OCI-LY7 (cell line): ENCODE results near the gene PIGZ. TPM values are rescaled to one million over a fixed set of nuclear protein-coding genes. Genes with fewer than 3 reads are reported as not detected.

Source experiments
- BruUV-seq: library from RNA; stranded (reverse); fragments of 400-500 nt; replicated peaks from 2 replicates; lab custom pipeline; 2021; lab: Mats Ljungman, UMichigan
- CTCF ChIA-PET: fragments of 300-600 bp; sonication (Branson Sonifier 250); formaldehyde crosslinking; loops from one replicate; lab custom pipeline; 2022; ENCODE audit warnings: antibody characterized with exemption; ENCODE audit not compliant: unreplicated experiment; lab: Charles Lee
- POLR2A ChIA-PET: fragments of 300-600 bp; sonication (Branson Sonifier 250); formaldehyde crosslinking; loops from one replicate; lab custom pipeline; 2022; ENCODE audit warnings: antibody characterized with exemption; lab: Charles Lee
- DNase-seq: peaks from one replicate; pipeline ENCODE4 v3.0.0-alpha.2; 2015; ENCODE audit warnings: low spot score
- H2AFZ ChIP-seq: fragments of 200-600 bp; sonication (generic), shearing (Covaris generic); 2 replicates; pipeline ENCODE4 v1.6.1; 2014; ENCODE audit warnings: mild to moderate bottlenecking, antibody characterized with exemption, low read length, moderate library complexity
- H3K27ac ChIP-seq: fragments of 200-600 bp; sonication (generic); 2 replicates; pipeline ENCODE4 v1.5.1; 2014; ENCODE audit warnings: mixed run types, low read depth, mild to moderate bottlenecking, moderate library complexity, low read length, inconsistent platforms; ENCODE audit not compliant: poor library complexity, severe bottlenecking
- H3K36me3 ChIP-seq: fragments of 200-600 bp; sonication (generic); 2 replicates; pipeline ENCODE4 v1.6.1; 2014; ENCODE audit warnings: mild to moderate bottlenecking, antibody characterized with exemption, low read length, moderate library complexity, mixed read lengths; ENCODE audit not compliant: insufficient read depth
- H3K4me1 ChIP-seq: fragments of 200-600 bp; sonication (generic); 2 replicates; pipeline ENCODE4 v1.5.1; 2014; ENCODE audit warnings: mild to moderate bottlenecking, low read length; ENCODE audit not compliant: insufficient read depth, poor library complexity, severe bottlenecking
- H3K4me2 ChIP-seq: fragments of 200-600 bp; sonication (generic); 2 replicates; pipeline ENCODE4 v1.6.1; 2014; ENCODE audit warnings: mild to moderate bottlenecking, low read length
- H3K4me3 ChIP-seq: fragments of 200-600 bp; sonication (generic); 2 replicates; pipeline ENCODE4 v1.5.1; 2014; ENCODE audit warnings: mild to moderate bottlenecking, low read depth, low read length; ENCODE audit not compliant: poor library complexity, severe bottlenecking
- H3K79me2 ChIP-seq: fragments of 200-600 bp; sonication (generic); 2 replicates; pipeline ENCODE4 v1.6.1; 2016; ENCODE audit warnings: low read depth, mild to moderate bottlenecking, low read length, moderate library complexity, mixed read lengths; ENCODE audit not compliant: insufficient read depth
- H3K9me2 ChIP-seq: fragments of 200-600 bp; sonication (generic); 2 replicates; pipeline ENCODE4 v1.6.1; 2016; ENCODE audit warnings: mild to moderate bottlenecking, low read length, mixed read lengths; ENCODE audit not compliant: insufficient read depth
- H3K9me3 ChIP-seq: fragments of 200-600 bp; sonication (generic); 2 replicates; pipeline ENCODE4 v1.6.1; 2014; ENCODE audit warnings: mild to moderate bottlenecking, mixed run types, low read length, mixed read lengths
- H4K20me1 ChIP-seq: fragments of 200-600 bp; sonication (generic); 2 replicates; pipeline ENCODE4 v1.6.1; 2014; ENCODE audit warnings: mild to moderate bottlenecking, antibody characterized with exemption, low read length, moderate library complexity, mixed read lengths; ENCODE audit not compliant: insufficient read depth
- CTCF ChIP-seq: fragments of 200-600 bp; sonication (generic); conservative IDR thresholded peaks from 2 replicates; pipeline ENCODE4 v1.5.1; 2014; ENCODE audit warnings: mild to moderate bottlenecking, antibody characterized with exemption, low read length, moderate library complexity, mixed read lengths
- EZH2phosphoT487 ChIP-seq: fragments of 200-600 bp; sonication (generic); IDR thresholded peaks from 2 replicates; pipeline ENCODE4 v1.6.1; 2018; ENCODE audit warnings: low read depth, borderline replicate concordance, mild to moderate bottlenecking, mixed run types, antibody characterized with exemption, low read length, moderate library complexity, mixed read lengths
- intact Hi-C: fragments of 100-400 bp; cut with micrococcal nuclease; formaldehyde crosslinking; loops from one replicate; pipeline ENCODE4 v1.10.0; 2022; ENCODE audit not compliant: unreplicated experiment
- total RNA-seq, 2 experiments: library from RNA; depleted of rRNA in 1 of 2; stranded (reverse); fragments of >200 nt in 1 of 2; shearing (Covaris generic) in 1 of 2; gene quantifications; 2 replicates each; pipeline ENCODE4 v1.2.3, GENCODE V29; 2014 to 2022

The PIGZ gene
- total RNA-seq, 2 experiments from 2014 or later = not detected

DNA sequence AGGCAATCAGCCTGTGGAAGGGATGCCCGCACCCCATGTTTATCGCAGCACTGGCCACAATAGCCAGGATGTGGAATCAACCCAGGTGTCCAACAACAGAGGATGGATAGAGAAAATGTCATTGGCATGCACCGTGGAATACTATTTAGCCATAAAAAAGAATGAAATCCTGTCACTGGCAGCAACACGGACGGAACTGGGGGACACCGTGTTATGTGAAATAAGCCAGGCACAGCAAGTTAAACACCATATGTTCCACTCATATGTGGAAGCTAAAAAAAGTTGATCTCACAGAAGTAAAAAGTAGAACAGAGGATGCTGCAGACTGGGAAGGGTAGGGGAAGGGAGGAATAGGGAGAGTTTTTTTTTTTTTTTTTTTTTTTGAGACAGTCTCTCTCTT lies 45.4 kb upstream of the PIGZ start:
- Histone ChIP-seq H2AFZ (no peak overlapping the region), H3K79me2 (no peaks in the 10 kb centered on the region), H4K20me1 (no peaks in the 10 kb centered on the region), H3K27ac (no peak overlapping the region), H3K36me3 (no peaks in the 10 kb centered on the region), H3K4me3 (no peak overlapping the region), H3K4me2 (no peak overlapping the region), H3K9me3 (no peaks in the 10 kb centered on the region), H3K4me1 (no peaks in the 10 kb centered on the region), H3K9me2 (no peaks in the 10 kb centered on the region)
- intact Hi-C loops = no loop called here
- CTCF ChIA-PET = no interaction called here
- no peak for DNase-seq
- BruUV-seq = no TSS peak
- POLR2A ChIA-PET = interaction anchor here (1.1 kb wide), 1 partner anchor 10 kb away, joined by 7 read pairs; no protein-coding TSS in a partner anchor
- no peak for TF ChIP-seq EZH2phosphoT487
- TF ChIP-seq CTCF = no peak

- BruUV-seq = no TSS peak
- Histone ChIP-seq H3K4me1 (no peaks in the 10 kb centered on the region), H3K79me2 (no peaks in the 10 kb centered on the region), H3K27ac (no peak overlapping the region), H3K9me3 (no peaks in the 10 kb centered on the region), H4K20me1 (no peaks in the 10 kb centered on the region), H3K4me2 (no peak overlapping the region), H3K9me2 (no peaks in the 10 kb centered on the region), H3K36me3 (no peaks in the 10 kb centered on the region), H2AFZ (no peak overlapping the region), H3K4me3 (no peak overlapping the region)
- intact Hi-C loops = no loop called here
- TF ChIP-seq CTCF (no peak), EZH2phosphoT487 (no peak)
- DNase-seq = no peak
- POLR2A ChIA-PET = no interaction called here
- CTCF ChIA-PET = no interaction called here
These were observed 43.9 kb upstream of the PIGZ start for GRCh38 chr3:197012540-197012883.

- CTCF ChIA-PET = no interaction called here
- BruUV-seq = no TSS peak
- no peak for TF ChIP-seq EZH2phosphoT487
- no peak for TF ChIP-seq CTCF
These were observed 43.3 kb upstream of the PIGZ start for GRCh38 chr3:197011780-197012539.

More at GRCh38 chr3:197011780-197012539, 43.3 kb upstream of the PIGZ start:
- Histone ChIP-seq H3K9me2 (no peaks in the 10 kb centered on the region), H3K4me2 (no peak overlapping the region), H2AFZ (no peak overlapping the region), H4K20me1 (no peaks in the 10 kb centered on the region), H3K79me2 (no peaks in the 10 kb centered on the region), H3K4me3 (no peak overlapping the region), H3K27ac (no peak overlapping the region), H3K9me3 (no peaks in the 10 kb centered on the region), H3K36me3 (no peaks in the 10 kb centered on the region), H3K4me1 (no peaks in the 10 kb centered on the region)
- DNase-seq = no peak
- intact Hi-C loops = no loop called here
- POLR2A ChIA-PET = interaction anchor here (0.6 kb wide), 1 partner anchor 25 kb away, joined by 3 read pairs; no protein-coding TSS in a partner anchor
